Common myeloid progenitor, CD34-positive (primary cell): ENCODE results near the gene ATXN1.

Source experiments
- CTCF ChIA-PET: fragments of 350-600 bp; sonication (Branson Sonifier 250); formaldehyde crosslinking; loops from one replicate; lab custom pipeline; 2021; ENCODE audit warnings: antibody characterized with exemption; lab: Charles Lee
- POLR2A ChIA-PET: fragments of 350-600 bp; sonication (Branson Sonifier 250); formaldehyde crosslinking; loops from one replicate; lab custom pipeline; 2021; ENCODE audit warnings: antibody characterized with exemption; lab: Charles Lee
- DNase-seq, 3 donors: peaks; one replicate each; pipeline versions ENCODE4 v3.0.0 to v3.0.0-alpha.2; 2013
- H3K27ac ChIP-seq, 2 experiments: 1 replicate in 1 of 2; 2 replicates in 1 of 2; pipeline ENCODE4 v1.7.0; 2013; ENCODE audit warnings: inconsistent platforms in 2 of 2, low read length in 2 of 2, mild to moderate bottlenecking in 2 of 2, low read depth in 1 of 2, moderate library complexity in 1 of 2; ENCODE audit not compliant: severe bottlenecking in 2 of 2, insufficient read depth in 1 of 2, poor library complexity in 1 of 2
- H3K27me3 ChIP-seq, 5 experiments: replicated peaks in 2 of 5; 1 replicate in 3 of 5; 2 replicates in 2 of 5; pipeline versions ENCODE4 v1.6.1 to v1.7.0; 2013; ENCODE audit warnings: low read length in 4 of 5, mild to moderate bottlenecking in 2 of 5, moderate library complexity in 2 of 5, inconsistent platforms in 1 of 5; ENCODE audit not compliant: insufficient read depth in 5 of 5, control insufficient read depth in 4 of 5
- H3K36me3 ChIP-seq, 4 experiments: 1 replicate in 2 of 4; 2 replicates in 2 of 4; pipeline versions ENCODE4 v1.6.1 to v1.7.0; 2013; ENCODE audit warnings: low read length in 3 of 4, control low read depth in 1 of 4, mild to moderate bottlenecking in 1 of 4; ENCODE audit not compliant: control insufficient read depth in 4 of 4, insufficient read depth in 4 of 4
- H3K4me1 ChIP-seq, 4 experiments: 1 replicate in 3 of 4; 2 replicates in 1 of 4; pipeline versions ENCODE4 v1.6.1 to v1.7.1; 2013; ENCODE audit warnings: low read length in 3 of 4, mild to moderate bottlenecking in 3 of 4, control low read depth in 1 of 4, inconsistent platforms in 1 of 4, moderate library complexity in 1 of 4; ENCODE audit not compliant: control insufficient read depth in 4 of 4, insufficient read depth in 4 of 4; ENCODE audit errors: control extremely low read depth in 1 of 4
- H3K4me3 ChIP-seq, 7 experiments: 1 replicate in 4 of 7; 2 replicates in 3 of 7; pipeline versions ENCODE4 v1.5.1 to v1.7.0; 2013; ENCODE audit warnings: mild to moderate bottlenecking in 7 of 7, low read length in 6 of 7, moderate library complexity in 6 of 7, inconsistent platforms in 2 of 7, low read depth in 2 of 7, control low read depth in 1 of 7; ENCODE audit not compliant: insufficient read depth in 4 of 7, control insufficient read depth in 1 of 7; ENCODE audit errors: extremely low read depth in 1 of 7
- H3K9me3 ChIP-seq, 5 experiments: 1 replicate in 4 of 5; 2 replicates in 1 of 5; pipeline versions ENCODE4 v1.6.1 to v1.7.1; 2013; ENCODE audit warnings: low read length in 4 of 5, mild to moderate bottlenecking in 2 of 5, inconsistent platforms in 1 of 5, low read depth in 1 of 5, moderate library complexity in 1 of 5; ENCODE audit not compliant: control insufficient read depth in 4 of 5, insufficient read depth in 2 of 5; ENCODE audit errors: control extremely low read depth in 1 of 5
- WGBS: methylation state at CpG from one replicate; pipeline ENCODE4 v1.1.5; 2013; ENCODE audit not compliant: insufficient coverage; 5-methylcytosine and 5-hydroxymethylcytosine counted together

ATXN1 gene

DNA sequence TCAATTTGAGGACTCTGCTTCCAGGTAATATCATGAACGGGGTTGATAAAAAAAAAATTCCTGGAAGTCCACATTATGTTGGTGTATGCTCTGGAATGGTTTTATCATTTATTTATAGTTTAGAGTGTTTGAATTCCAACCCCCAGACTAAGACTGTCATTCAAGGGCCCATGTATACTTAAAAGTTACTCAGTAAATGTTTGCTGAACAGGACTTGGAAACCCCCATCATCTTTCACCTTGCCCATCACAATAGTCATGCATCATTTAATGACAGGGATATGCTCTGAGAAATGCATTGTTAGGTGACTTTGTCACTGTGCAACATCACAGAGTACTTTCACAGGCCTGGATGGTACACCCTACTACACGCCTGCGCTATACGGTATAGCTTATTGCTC is 104.8 kb downstream of the ATXN1 start:
- peaks cover 7 to 34% (median 13%) of the 10 kb centered on the region in 4 experiments for H3K4me1 ChIP-seq
- peaks cover 0 to 5% (median 0%) of the 10 kb centered on the region in 4 experiments for H3K36me3 ChIP-seq
- WGBS = no CpG with 5 or more reads among the region's 4 CpGs
- H3K27me3 ChIP-seq = no peaks in the 10 kb centered on the region
- H3K9me3 ChIP-seq = peaks cover 0 to 2% (median under 1%) of the 10 kb centered on the region in 5 experiments
- no peak overlapping the region for H3K27ac ChIP-seq
- DNase-seq = no peak
- POLR2A ChIA-PET = no interaction called here
- CTCF ChIA-PET = no interaction called here
- H3K4me3 ChIP-seq = no peak overlapping the region

DNA sequence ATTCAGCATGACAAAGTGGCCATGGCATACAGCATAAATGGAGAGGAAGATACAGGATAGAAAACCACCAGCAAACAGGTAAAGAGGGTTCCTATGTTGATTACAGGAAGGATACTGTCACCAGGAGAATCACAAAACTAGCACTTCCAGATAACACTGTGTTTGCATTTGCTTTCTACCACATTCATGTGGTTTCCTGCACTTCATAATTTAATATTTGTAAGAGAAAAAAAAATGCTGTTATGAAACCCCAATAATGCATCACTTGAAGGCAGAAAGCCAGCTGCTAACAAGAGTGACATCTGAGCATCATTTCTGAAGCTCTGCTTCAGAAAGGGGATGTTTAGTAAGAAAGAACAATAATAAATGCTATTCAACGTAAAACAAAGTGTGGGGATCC is 106.6 kb downstream of the ATXN1 start:
- Histone ChIP-seq H3K9me3 (no peaks in the 10 kb centered on the region), H3K36me3 (peaks cover 0 to 6% (median 1%) of the 10 kb centered on the region in 4 experiments), H3K27ac (no peak overlapping the region), H3K4me3 (peak overlapping the region in 1 of 7 experiments; percentile 2), H3K27me3 (no peaks in the 10 kb centered on the region), H3K4me1 (peaks cover 3 to 28% (median 11%) of the 10 kb centered on the region in 4 experiments)
- ChIA-PET POLR2A (interaction anchor here (0.6 kb wide), 1 partner anchor 777 kb away, joined by 5 read pairs; no protein-coding TSS in a partner anchor), CTCF (no interaction called here)
- DNase-seq = peak in 2 of 3 donors; percentile 72 to 74
- WGBS = 88% methylated on average over 1 of the region's 1 CpG

DNA sequence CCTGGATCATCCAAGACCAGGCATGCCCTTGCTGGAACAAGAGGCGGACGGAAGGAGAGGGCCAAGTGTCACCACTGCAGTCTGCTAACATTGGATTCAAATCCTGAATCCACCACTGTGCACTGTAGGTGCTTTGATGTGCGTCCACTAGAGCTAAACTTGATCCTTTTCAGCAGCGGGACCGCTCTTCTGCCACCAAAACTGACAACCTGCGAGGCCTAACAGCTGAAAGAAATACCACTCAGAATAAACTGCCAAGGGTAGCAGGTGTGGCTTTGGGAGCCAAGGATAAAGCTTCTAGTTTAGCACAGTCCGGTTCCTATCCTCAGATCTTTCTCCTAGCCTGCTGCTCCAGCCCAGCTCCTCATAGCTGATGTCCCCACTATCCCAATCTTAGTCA is 108.0 kb downstream of the ATXN1 start:
- ChIA-PET POLR2A (no interaction called here), CTCF (no interaction called here)
- WGBS = 97% methylated on average over 6 of the region's 7 CpGs
- H3K4me1 ChIP-seq = peaks cover 0 to 14% (median 7%) of the 10 kb centered on the region in 4 experiments
- peaks cover 0 to 6% (median 1%) of the 10 kb centered on the region in 4 experiments for H3K36me3 ChIP-seq
- no peak for DNase-seq
- H3K27ac ChIP-seq = no peak overlapping the region
- no peaks in the 10 kb centered on the region for H3K27me3 ChIP-seq
- no peak overlapping the region for H3K4me3 ChIP-seq
- H3K9me3 ChIP-seq = no peaks in the 10 kb centered on the region

DNA sequence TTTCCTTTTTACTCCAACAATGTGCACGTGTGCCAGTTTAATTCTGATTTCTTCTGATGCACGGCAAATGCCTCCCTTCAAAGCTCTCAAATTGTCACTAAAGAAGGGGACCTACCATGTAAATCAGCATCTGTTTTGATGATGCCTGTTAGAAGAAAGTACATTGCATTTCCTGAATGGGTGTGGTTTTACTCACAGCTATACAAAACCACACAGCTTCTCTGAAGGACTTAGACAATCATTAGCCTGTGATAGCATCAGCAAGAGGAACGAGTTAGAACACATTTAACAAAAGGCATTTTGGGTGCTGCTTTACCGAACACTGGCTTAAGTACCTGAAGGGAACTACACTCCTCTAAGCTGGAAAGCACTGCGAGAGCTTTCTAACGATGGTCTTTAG is 109.4 kb downstream of the ATXN1 start:
- WGBS = 82% methylated on average over 5 of the region's 6 CpGs
- CTCF ChIA-PET = interaction anchor here (0.6 to 1.6 kb wide), 6 partner anchors 10 to 140 kb away, joined by 3 to 5 read pairs (median 4); no protein-coding TSS in a partner anchor
- H3K9me3 ChIP-seq = no peaks in the 10 kb centered on the region
- POLR2A ChIA-PET = interaction anchor here (0.6 kb wide), 1 partner anchor 17 kb away, joined by 3 read pairs; no protein-coding TSS in a partner anchor
- DNase-seq = peak in 2 of 3 donors; percentile 31 to 57
- H3K36me3 ChIP-seq = peaks cover 0 to 6% (median 1%) of the 10 kb centered on the region in 4 experiments
- no peaks in the 10 kb centered on the region for H3K27me3 ChIP-seq
- no peak overlapping the region for H3K27ac ChIP-seq
- H3K4me1 ChIP-seq = peaks cover 0 to 14% (median 10%) of the 10 kb centered on the region in 4 experiments
- H3K4me3 ChIP-seq = no peak overlapping the region

DNA sequence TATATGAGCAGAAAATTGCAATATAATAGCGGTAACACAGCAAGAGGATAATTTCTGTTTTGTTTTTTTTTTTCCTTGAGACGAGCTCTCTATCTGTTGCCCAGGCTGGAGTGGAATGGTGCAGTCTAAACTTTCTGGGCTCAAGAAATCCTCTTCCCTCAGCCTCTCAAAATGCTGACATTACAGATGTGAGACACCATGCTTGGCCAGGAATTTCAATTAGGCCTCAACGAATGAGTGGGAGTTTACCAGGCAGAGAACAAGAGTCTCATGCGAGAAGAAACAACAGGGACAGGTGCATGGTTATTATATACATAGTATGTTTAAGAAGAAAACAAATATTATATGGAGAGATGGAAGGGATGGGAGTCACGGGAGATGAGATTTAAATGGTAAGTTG is 111.4 kb downstream of the ATXN1 start:
- Histone ChIP-seq H3K27ac (no peak overlapping the region), H3K27me3 (no peaks in the 10 kb centered on the region), H3K4me3 (no peak overlapping the region), H3K9me3 (no peaks in the 10 kb centered on the region), H3K36me3 (peaks cover 0 to 4% (median 2%) of the 10 kb centered on the region in 4 experiments), H3K4me1 (peaks cover 0 to 13% (median 8%) of the 10 kb centered on the region in 4 experiments)
- no peak for DNase-seq
- ChIA-PET CTCF (interaction anchor here (1.0 to 1.3 kb wide), 2 partner anchors 14 to 139 kb away, joined by 3 to 4 read pairs; no protein-coding TSS in a partner anchor), POLR2A (no interaction called here)
- 88% methylated on average over 2 of the region's 5 CpGs for WGBS

DNA sequence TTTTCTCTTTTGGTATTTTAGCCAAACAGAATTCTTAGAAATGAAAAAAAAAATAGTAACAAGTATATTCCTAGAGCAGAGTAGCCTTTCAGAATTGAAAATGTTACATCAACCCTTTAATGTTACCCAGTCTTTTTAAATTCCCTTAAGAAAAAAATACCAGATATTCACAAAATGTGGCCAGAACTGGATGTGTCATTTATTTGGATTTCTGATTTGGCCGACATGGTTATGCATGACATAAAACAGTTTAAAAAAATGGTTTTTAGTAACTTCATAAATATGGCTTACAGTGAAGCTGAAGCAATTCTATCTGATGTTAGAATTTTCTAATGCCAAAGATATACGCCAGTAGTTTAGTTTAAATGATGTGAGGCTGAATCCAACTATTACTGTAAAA is 112.0 kb downstream of the ATXN1 start:
- Histone ChIP-seq H3K36me3 (peaks cover 0 to 9% (median 3%) of the 10 kb centered on the region in 4 experiments), H3K9me3 (no peaks in the 10 kb centered on the region), H3K4me1 (peaks cover 0 to 13% (median 3%) of the 10 kb centered on the region in 4 experiments), H3K27ac (no peak overlapping the region), H3K4me3 (no peak overlapping the region), H3K27me3 (no peaks in the 10 kb centered on the region)
- no peak for DNase-seq
- ChIA-PET CTCF (interaction anchor here (1.0 to 1.3 kb wide), 2 partner anchors 13 to 138 kb away, joined by 3 to 4 read pairs; no protein-coding TSS in a partner anchor), POLR2A (no interaction called here)
- no CpG with 5 or more reads among the region's 2 CpGs for WGBS

DNA sequence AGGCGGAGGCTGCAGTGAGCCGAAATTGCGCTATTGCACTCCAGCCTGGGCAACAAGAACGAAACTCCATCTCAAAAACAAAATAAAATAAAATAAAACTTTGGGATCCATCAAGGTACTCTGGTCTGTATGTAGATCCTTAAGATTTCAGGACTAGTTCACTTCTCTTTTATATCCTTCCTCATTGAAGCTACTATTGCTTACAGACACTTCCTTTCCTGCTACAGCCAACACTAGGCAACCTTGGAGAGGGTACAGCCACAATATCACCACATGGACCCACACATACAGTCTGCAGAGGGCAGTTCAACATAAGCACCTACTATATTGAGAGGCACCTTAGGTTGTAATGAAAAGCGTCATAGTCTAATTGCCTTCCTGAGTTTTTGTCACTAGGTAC is 113.3 kb downstream of the ATXN1 start:
- WGBS = 100% methylated on average over 3 of the region's 5 CpGs
- Histone ChIP-seq H3K4me1 (peaks cover 0 to 13% (median 3%) of the 10 kb centered on the region in 4 experiments), H3K27ac (no peak overlapping the region), H3K9me3 (no peaks in the 10 kb centered on the region), H3K27me3 (no peaks in the 10 kb centered on the region), H3K36me3 (peaks cover 0 to 9% (median 4%) of the 10 kb centered on the region in 4 experiments), H3K4me3 (no peak overlapping the region)
- DNase-seq = peak in 1 of 3 donors; percentile 30
- POLR2A ChIA-PET = no interaction called here
- CTCF ChIA-PET = interaction anchor here (0.9 kb wide), 1 partner anchor 135 kb away, joined by 3 read pairs; no protein-coding TSS in a partner anchor
